ENCODE results near the gene RALB. TPM values are rescaled to one million over a fixed set of nuclear protein-coding genes. Genes with fewer than 3 reads are reported as not detected.
"Not testable (repeated sequence)": the region's sequence is repeated elsewhere in the genome, so short reads cannot be mapped to it uniquely, and the experiment has no call there.

RALB gene
- total and polyA plus RNA-seq, 7 donors = 25.6 to 72.3 (median 38.1) TPM

GRCh38 chr2:120305937-120306490, 53.4 kb downstream of the RALB start:
- H3K27me3 ChIP-seq (ENCODE audit: insufficient read depth in 3 of 3, low read length in 2 of 3) = no peaks in the 10 kb centered on the region
- intact Hi-C loops (cut with DNase I) = no loop called here
- no peaks in the 10 kb centered on the region for H3K36me3 ChIP-seq (ENCODE audit: insufficient read depth in 1 of 2, low read depth in 1 of 2)
- no peak for TF ChIP-seq CTCF (IDR thresholded peaks at IDR 0.05)
- no peak for ATAC-seq
- H3K4me1 ChIP-seq = no peaks in the 10 kb centered on the region
- 93 to 96% (median 95%) methylated on average over 5 of the region's 5 CpGs for WGBS, 3 donors
- H3K9me3 ChIP-seq = no peaks in the 10 kb centered on the region
- no peak for DNase-seq
- H3K4me3 ChIP-seq = no peak overlapping the region
- H3K27ac ChIP-seq = no peak overlapping the region

- H3K36me3 ChIP-seq (ENCODE audit: insufficient read depth in 1 of 2, low read depth in 1 of 2) = no peaks in the 10 kb centered on the region
- no peaks in the 10 kb centered on the region for H3K27me3 ChIP-seq (ENCODE audit: insufficient read depth in 3 of 3, low read length in 2 of 3)
- 70 to 84% (median 77%) methylated on average over 7 of the region's 7 CpGs for WGBS, 3 donors
- no peak overlapping the region for H3K27ac ChIP-seq
- ATAC-seq = no peak
- H3K9me3 ChIP-seq = no peaks in the 10 kb centered on the region
- intact Hi-C loops (cut with DNase I) = no loop called here
- H3K4me3 ChIP-seq = no peak overlapping the region
- DNase-seq = no peak
- H3K4me1 ChIP-seq = peaks cover 1% of the 10 kb centered on the region
- no peak for TF ChIP-seq CTCF (IDR thresholded peaks at IDR 0.05)
Measured at GRCh38 chr2:120307482-120307881, 54.8 kb downstream of the RALB start.

- intact Hi-C loops (cut with DNase I) = no loop called here
- no peak overlapping the region for H3K27ac ChIP-seq
Measured at GRCh38 chr2:120308038-120308910, 55.6 kb downstream of the RALB start.

GRCh38 chr2:120310136-120310535, 57.5 kb downstream of the RALB start:
- intact Hi-C loops (cut with DNase I) = loop anchor here in 1 of 2 donors (5.0 to 10.0 kb wide), 2 partner anchors 58 to 205 kb away; partner anchors contain the start of gene RALB
- no peak for TF ChIP-seq CTCF (IDR thresholded peaks at IDR 0.05)
- H3K27ac ChIP-seq = no peak overlapping the region
- peaks cover 7% of the 10 kb centered on the region for H3K4me1 ChIP-seq
- H3K36me3 ChIP-seq (ENCODE audit: insufficient read depth in 1 of 2, low read depth in 1 of 2) = no peaks in the 10 kb centered on the region
- DNase-seq (no peak), ATAC-seq (no peak)
- no peaks in the 10 kb centered on the region for H3K9me3 ChIP-seq
- H3K4me3 ChIP-seq = no peak overlapping the region
- no peaks in the 10 kb centered on the region for H3K27me3 ChIP-seq (ENCODE audit: insufficient read depth in 3 of 3, low read length in 2 of 3)
- 93 to 96% (median 93%) methylated on average over 6 of the region's 6 CpGs for WGBS, 3 donors

More at GRCh38 chr2:120308038-120308910, 55.6 kb downstream of the RALB start:
- peaks cover 7% of the 10 kb centered on the region for H3K4me1 ChIP-seq
- DNase-seq = no peak
- no peaks in the 10 kb centered on the region for H3K27me3 ChIP-seq (ENCODE audit: insufficient read depth in 3 of 3, low read length in 2 of 3)
- no peak for ATAC-seq
- no peak for TF ChIP-seq CTCF (IDR thresholded peaks at IDR 0.05)
- no peaks in the 10 kb centered on the region for H3K9me3 ChIP-seq
- no peak overlapping the region for H3K4me3 ChIP-seq
- 87 to 91% (median 89%) methylated on average over 16 of the region's 16 CpGs for WGBS, 3 donors
- no peaks in the 10 kb centered on the region for H3K36me3 ChIP-seq (ENCODE audit: insufficient read depth in 1 of 2, low read depth in 1 of 2)

GRCh38 chr2:120310841-120311240, 58.2 kb downstream of the RALB start:
- not testable (repeated sequence) for H3K36me3 ChIP-seq (ENCODE audit: insufficient read depth in 1 of 2, low read depth in 1 of 2); H3K9me3 ChIP-seq; H3K4me3 ChIP-seq; H3K27me3 ChIP-seq (ENCODE audit: insufficient read depth in 3 of 3, low read length in 2 of 3); ATAC-seq; H3K27ac ChIP-seq; DNase-seq; H3K4me1 ChIP-seq
- WGBS, 3 donors = 96 to 97% (median 96%) methylated on average over 8 of the region's 8 CpGs
- intact Hi-C loops (cut with DNase I) = loop anchor here in 1 of 2 donors (5.0 to 10.0 kb wide), 2 partner anchors 59 to 206 kb away; partner anchors contain the start of gene RALB
